Ishikawa (cell line): ENCODE data around the gene PIP4K2A.

Experiments used
- CEBPB ChIP-seq: IDR thresholded peaks from 2 replicates; pipeline ENCODE4 v1.6.1; 2012
- CREB1 ChIP-seq: IDR thresholded peaks from 2 replicates; pipeline ENCODE4 v1.6.1; 2012; ENCODE audit warnings: low read depth
- EGR1 ChIP-seq: IDR thresholded peaks from 2 replicates; pipeline ENCODE4 v1.6.1; 2012
- EP300 ChIP-seq: IDR thresholded peaks from 2 replicates; pipeline ENCODE4 v1.6.1; 2012; ENCODE audit warnings: borderline replicate concordance
- FOXM1 ChIP-seq: IDR thresholded peaks from 2 replicates; pipeline ENCODE4 v1.6.1; 2012; ENCODE audit warnings: low read depth, borderline replicate concordance
- NFIC ChIP-seq: IDR thresholded peaks from 2 replicates; pipeline ENCODE4 v1.6.1; 2012
- RAD21 ChIP-seq: IDR thresholded peaks from 2 replicates; pipeline ENCODE4 v1.6.1; 2012; ENCODE audit warnings: low read depth
- TAF1 ChIP-seq: IDR thresholded peaks from 2 replicates; pipeline ENCODE4 v1.6.1; 2012; ENCODE audit warnings: low read depth, mild to moderate bottlenecking
- TCF12 ChIP-seq: IDR thresholded peaks from 2 replicates; pipeline ENCODE4 v1.6.1; 2012; ENCODE audit warnings: low read depth
- TEAD4 ChIP-seq: IDR thresholded peaks from 2 replicates; pipeline ENCODE4 v1.6.1; 2012
- YY1 ChIP-seq: IDR thresholded peaks from 2 replicates; pipeline ENCODE4 v1.6.1; 2012; ENCODE audit warnings: low read depth
- ZBTB7A ChIP-seq: IDR thresholded peaks from 2 replicates; pipeline ENCODE4 v1.6.1; 2012; ENCODE audit warnings: low read depth
- TF ChIP-seq, protein P1 (sequence below): IDR thresholded peaks from 2 replicates; pipeline ENCODE4 v1.6.1; 2012
- TF ChIP-seq, protein P2 (sequence below): IDR thresholded peaks from 2 replicates; pipeline ENCODE4 v1.6.1; 2012
- TF ChIP-seq, protein P3 (sequence below): IDR thresholded peaks from 2 replicates; pipeline ENCODE4 v1.6.1; 2012; ENCODE audit warnings: low read depth, mild to moderate bottlenecking

PIP4K2A gene

DNA sequence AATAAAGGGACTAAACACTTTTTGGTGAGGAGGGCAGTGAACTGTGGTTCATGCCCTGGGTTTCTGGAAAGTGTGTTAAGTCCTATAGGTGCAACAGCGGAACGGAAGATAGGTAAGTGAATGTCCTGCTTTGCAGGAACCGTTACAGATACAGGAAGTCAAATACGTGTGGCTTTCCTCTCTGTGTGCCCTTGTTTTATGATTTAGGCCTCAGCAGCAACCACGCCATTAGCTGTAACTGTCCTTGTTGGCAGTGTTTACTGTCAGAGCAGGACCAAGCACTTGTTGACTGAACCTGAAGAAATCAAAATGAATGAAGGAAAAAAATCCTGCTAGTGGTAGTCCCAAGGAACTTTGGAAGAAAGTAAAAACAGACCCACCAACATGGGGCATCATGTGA, 150.3 kb downstream of the PIP4K2A start:
- TF ChIP-seq, protein P1, sequence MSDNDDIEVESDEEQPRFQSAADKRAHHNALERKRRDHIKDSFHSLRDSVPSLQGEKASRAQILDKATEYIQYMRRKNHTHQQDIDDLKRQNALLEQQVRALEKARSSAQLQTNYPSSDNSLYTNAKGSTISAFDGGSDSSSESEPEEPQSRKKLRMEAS = no peak
- TF ChIP-seq TCF12 = no peak
- TF ChIP-seq EGR1 = no peak

DNA sequence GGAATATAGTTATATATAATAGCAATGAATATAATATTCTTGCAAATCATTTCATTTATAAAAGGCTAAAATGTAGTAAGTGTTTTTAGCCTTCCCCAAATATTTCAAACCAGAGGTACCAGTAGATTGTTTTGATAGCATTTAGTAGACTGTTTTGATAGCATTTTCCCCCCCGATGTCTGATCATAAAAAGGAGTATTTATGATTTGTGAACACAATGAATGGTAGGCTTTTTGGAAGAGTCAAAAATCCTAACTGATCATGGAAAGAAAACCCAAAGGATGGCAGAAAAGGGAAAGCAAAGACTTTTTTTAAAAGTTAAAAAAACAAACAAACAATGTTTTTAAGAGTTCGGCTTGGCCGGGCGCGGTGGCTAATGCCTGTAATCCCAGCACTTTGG, 152.5 kb downstream of the PIP4K2A start:
- no peak for TF ChIP-seq YY1

DNA sequence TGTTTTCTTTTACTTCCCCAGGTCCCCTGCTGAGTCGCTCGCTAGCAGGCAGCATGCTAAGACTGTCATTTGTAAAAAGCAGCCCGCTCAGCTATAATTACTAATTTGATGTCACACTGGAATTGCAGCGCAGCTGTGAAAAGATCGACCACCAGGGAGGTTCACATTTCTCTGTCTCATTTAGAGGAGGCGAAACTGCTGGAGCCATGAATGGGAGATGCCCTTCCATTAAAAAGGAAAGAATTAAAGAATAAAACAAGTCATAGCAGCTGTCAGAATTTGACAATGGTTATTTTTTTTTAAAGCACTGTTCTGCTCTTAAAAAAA, 153.5 kb downstream of the PIP4K2A start:
- TF ChIP-seq, protein P2, sequence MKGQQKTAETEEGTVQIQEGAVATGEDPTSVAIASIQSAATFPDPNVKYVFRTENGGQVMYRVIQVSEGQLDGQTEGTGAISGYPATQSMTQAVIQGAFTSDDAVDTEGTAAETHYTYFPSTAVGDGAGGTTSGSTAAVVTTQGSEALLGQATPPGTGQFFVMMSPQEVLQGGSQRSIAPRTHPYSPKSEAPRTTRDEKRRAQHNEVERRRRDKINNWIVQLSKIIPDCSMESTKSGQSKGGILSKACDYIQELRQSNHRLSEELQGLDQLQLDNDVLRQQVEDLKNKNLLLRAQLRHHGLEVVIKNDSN = no peak
- no peak for TF ChIP-seq FOXM1
- TF ChIP-seq EGR1 = no peak
- no peak for TF ChIP-seq EP300
- no peak for TF ChIP-seq RAD21
- TF ChIP-seq YY1 = no peak
- no peak for TF ChIP-seq TCF12
- no peak for TF ChIP-seq NFIC
- no peak for TF ChIP-seq ZBTB7A
- TF ChIP-seq TAF1 = no peak

DNA sequence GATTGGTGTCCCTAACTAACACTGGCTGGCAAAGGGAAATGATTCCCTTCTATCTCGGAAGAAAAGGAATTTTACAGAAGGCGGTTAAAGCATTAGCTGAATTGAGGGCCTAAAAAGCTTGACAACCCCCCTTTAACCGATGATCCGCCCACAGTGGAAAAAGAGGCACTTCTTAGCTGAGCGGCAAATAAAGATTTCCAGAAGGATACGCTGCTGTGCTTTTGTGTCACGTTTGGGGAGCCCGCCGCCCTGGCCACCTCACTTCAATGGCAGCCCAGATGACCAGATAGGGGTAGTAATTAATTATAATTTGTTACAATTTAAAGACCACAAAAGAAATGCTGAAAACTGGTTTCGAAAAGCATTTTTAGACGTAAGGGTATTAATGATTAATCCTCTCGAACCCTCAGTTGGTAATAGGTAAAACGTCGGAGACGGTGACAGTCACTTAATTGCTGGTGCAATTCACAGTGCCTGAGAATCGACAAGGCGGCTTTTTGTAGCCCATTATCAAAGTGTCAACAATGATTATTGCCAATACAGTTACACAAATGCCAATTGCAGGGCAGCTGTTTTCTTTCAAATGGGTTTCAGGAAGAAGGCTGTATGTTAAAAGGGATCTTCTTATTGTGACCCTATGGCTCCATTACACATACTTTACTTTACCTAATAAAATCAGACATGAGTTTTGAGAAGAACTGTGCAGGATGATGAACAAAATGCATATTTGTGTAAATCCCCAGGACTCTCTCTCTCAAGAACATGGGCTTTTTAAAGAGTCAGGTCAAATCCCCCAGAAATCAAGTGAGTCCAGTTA, 154.1 kb downstream of the PIP4K2A start:
- no peak for TF ChIP-seq NFIC
- TF ChIP-seq, protein P3, sequence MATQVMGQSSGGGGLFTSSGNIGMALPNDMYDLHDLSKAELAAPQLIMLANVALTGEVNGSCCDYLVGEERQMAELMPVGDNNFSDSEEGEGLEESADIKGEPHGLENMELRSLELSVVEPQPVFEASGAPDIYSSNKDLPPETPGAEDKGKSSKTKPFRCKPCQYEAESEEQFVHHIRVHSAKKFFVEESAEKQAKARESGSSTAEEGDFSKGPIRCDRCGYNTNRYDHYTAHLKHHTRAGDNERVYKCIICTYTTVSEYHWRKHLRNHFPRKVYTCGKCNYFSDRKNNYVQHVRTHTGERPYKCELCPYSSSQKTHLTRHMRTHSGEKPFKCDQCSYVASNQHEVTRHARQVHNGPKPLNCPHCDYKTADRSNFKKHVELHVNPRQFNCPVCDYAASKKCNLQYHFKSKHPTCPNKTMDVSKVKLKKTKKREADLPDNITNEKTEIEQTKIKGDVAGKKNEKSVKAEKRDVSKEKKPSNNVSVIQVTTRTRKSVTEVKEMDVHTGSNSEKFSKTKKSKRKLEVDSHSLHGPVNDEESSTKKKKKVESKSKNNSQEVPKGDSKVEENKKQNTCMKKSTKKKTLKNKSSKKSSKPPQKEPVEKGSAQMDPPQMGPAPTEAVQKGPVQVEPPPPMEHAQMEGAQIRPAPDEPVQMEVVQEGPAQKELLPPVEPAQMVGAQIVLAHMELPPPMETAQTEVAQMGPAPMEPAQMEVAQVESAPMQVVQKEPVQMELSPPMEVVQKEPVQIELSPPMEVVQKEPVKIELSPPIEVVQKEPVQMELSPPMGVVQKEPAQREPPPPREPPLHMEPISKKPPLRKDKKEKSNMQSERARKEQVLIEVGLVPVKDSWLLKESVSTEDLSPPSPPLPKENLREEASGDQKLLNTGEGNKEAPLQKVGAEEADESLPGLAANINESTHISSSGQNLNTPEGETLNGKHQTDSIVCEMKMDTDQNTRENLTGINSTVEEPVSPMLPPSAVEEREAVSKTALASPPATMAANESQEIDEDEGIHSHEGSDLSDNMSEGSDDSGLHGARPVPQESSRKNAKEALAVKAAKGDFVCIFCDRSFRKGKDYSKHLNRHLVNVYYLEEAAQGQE = no peak
- no peak for TF ChIP-seq CEBPB
- no peak for TF ChIP-seq EGR1
- TF ChIP-seq, protein P1 = no peak
- TF ChIP-seq, protein P2 = no peak
- no peak for TF ChIP-seq FOXM1
- TF ChIP-seq ZBTB7A = no peak
- no peak for TF ChIP-seq YY1
- no peak for TF ChIP-seq TCF12
- no peak for TF ChIP-seq RAD21
- TF ChIP-seq TEAD4 = no peak
- TF ChIP-seq EP300 = no peak
- TF ChIP-seq TAF1 = no peak
- no peak for TF ChIP-seq CREB1

DNA sequence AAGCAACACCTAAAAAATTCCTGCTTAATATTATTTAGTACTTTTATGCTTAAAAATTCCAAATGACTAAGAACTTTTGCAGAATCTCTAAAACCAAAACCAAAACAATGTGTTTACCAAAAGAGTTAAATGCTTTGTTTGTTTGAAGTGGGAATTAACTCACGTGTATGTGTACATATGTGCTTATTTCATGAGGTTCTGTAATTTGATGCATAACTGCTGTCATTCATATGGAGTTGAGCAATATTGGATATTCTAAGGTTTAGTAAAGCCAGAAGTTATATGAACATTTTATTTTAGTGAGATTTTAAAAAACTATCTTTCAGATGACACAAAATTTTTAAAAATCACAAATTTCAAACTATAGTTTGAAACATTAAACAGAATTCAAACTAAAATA, 157.1 kb downstream of the PIP4K2A start:
- TF ChIP-seq CREB1 (no peak), EP300 (no peak), FOXM1 (no peak), TCF12 (no peak), RAD21 (no peak), NFIC (no peak), YY1 (no peak), ZBTB7A (no peak), TAF1 (no peak), CEBPB (no peak), EGR1 (no peak), TEAD4 (no peak)
- TF ChIP-seq, protein P1 = no peak
- TF ChIP-seq, protein P2 = no peak
- TF ChIP-seq, protein P3 = no peak
